K562 (cell line): ENCODE results near the gene ARMH3. TPM values are rescaled to one million over a fixed set of nuclear protein-coding genes. Genes with fewer than 3 reads are reported as not detected.

Experiments used
- ATAC-seq: fragments of 200-7000 bp; cut with Tn5 transposase; 3 replicates; pipeline ENCODE4 v1.9.1; 2020; ENCODE audit warnings: moderate library complexity
- BruUV-seq: library from RNA; stranded (reverse); fragments of 400-500 nt; replicated peaks from 2 replicates; lab custom pipeline; 2021; lab: Mats Ljungman, UMichigan
- CTCF ChIA-PET: fragments of 300-600 bp; formaldehyde crosslinking; extraction: SDS; loops from one replicate; lab custom pipeline; 2021; ENCODE audit warnings: low intra/inter-chr PET ratio; lab: Yijun Ruan, JAX
- POLR2A ChIA-PET: fragments of 300-600, 350-650 bp; sonication (Branson Sonifier 250); formaldehyde crosslinking; extraction: SDS; loops from one replicate; lab custom pipeline; 2021; ENCODE audit warnings: antibody characterized with exemption, inconsistent platforms; lab: Yijun Ruan, JAX
- DNase-seq, 4 experiments: peaks; one replicate each; pipeline versions ENCODE4 v3.0.0 to v3.0.0-alpha.2; 2011 to 2018; ENCODE audit warnings: low spot score in 3 of 4, mixed read lengths in 3 of 4; ENCODE audit errors: extremely low read depth in 1 of 4
- FAIRE-seq: peaks from 2 replicates; lab custom pipeline; 2011; peaks lifted over from hg19 to GRCh38; lab: Jason Lieb, UNC
- H2AFZ ChIP-seq: 2 replicates; pipeline ENCODE4 v1.6.0; 2011; ENCODE audit warnings: low read depth, low read length, control low read depth, inconsistent platforms
- H3K27ac ChIP-seq: fragments of 200-600 bp; 3 replicates; pipeline ENCODE4 v1.8.0; 2011; ENCODE audit warnings: low read depth, mild to moderate bottlenecking, control low read depth, inconsistent platforms, low read length, moderate library complexity, mixed read lengths; ENCODE audit errors: extremely low read depth
- H3K27me3 ChIP-seq, 2 experiments: fragments of 300-600 bp in 1 of 2; 2 replicates in 1 of 2; 3 replicates in 1 of 2; pipeline versions ENCODE4 v1.6.0 to v1.8.0; 2011; ENCODE audit warnings: inconsistent platforms in 2 of 2, low read length in 2 of 2, mild to moderate bottlenecking in 1 of 2, mixed read lengths in 1 of 2, moderate library complexity in 1 of 2; ENCODE audit not compliant: control insufficient read depth in 2 of 2, insufficient read depth in 2 of 2
- H3K36me3 ChIP-seq: fragments of 300-600 bp; 3 replicates; pipeline ENCODE4 v1.8.0; 2011; ENCODE audit warnings: mild to moderate bottlenecking, low read length, inconsistent platforms; ENCODE audit not compliant: control insufficient read depth, insufficient read depth
- H3K4me1 ChIP-seq, 2 experiments: fragments of 200-600 bp in 1 of 2; replicated peaks in 1 of 2; 2 replicates in 1 of 2; 3 replicates in 1 of 2; pipeline versions ENCODE4 v1.5.1 to v1.8.0; 2011; ENCODE audit warnings: inconsistent platforms in 2 of 2, low read length in 2 of 2, mild to moderate bottlenecking in 1 of 2, mixed read lengths in 1 of 2, moderate library complexity in 1 of 2; ENCODE audit not compliant: control insufficient read depth in 2 of 2, insufficient read depth in 2 of 2
- H3K4me2 ChIP-seq: 2 replicates; pipeline ENCODE4 v1.6.1; 2011; ENCODE audit warnings: low read length, control low read depth, inconsistent platforms, mixed read lengths; ENCODE audit not compliant: insufficient read depth
- H3K4me3 ChIP-seq: fragments of 200-600 bp; sonication (generic), shearing (Covaris generic); 2 replicates; pipeline ENCODE4 v1.5.1; 2016; ENCODE audit warnings: control low read depth, inconsistent platforms
- H3K79me2 ChIP-seq: fragments of 200-600 bp; 3 replicates; pipeline ENCODE4 v1.8.0; 2011; ENCODE audit warnings: low read length, inconsistent platforms; ENCODE audit not compliant: control insufficient read depth, insufficient read depth
- H3K9ac ChIP-seq, 2 experiments: 2 replicates each; pipeline versions ENCODE4 v1.6.0 to v1.6.1; 2011; ENCODE audit warnings: low read depth in 2 of 2, low read length in 2 of 2, control low read depth in 1 of 2, inconsistent platforms in 1 of 2, mild to moderate bottlenecking in 1 of 2, mixed read lengths in 1 of 2; ENCODE audit not compliant: insufficient read depth in 1 of 2
- H3K9me1 ChIP-seq: one replicate; pipeline ENCODE4 v1.6.0; 2011; ENCODE audit warnings: inconsistent platforms, mild to moderate bottlenecking, low read length, moderate library complexity; ENCODE audit not compliant: control insufficient read depth, insufficient read depth
- H3K9me3 ChIP-seq: replicated peaks from 2 replicates; pipeline ENCODE4 v1.5.1; 2011; ENCODE audit warnings: low read depth, low read length, inconsistent platforms; ENCODE audit not compliant: control insufficient read depth, insufficient read depth
- H4K20me1 ChIP-seq: replicated peaks from 2 replicates; pipeline ENCODE4 v1.6.1; 2011; ENCODE audit warnings: low read length, inconsistent platforms, mixed read lengths; ENCODE audit not compliant: control insufficient read depth, insufficient read depth
- CAMTA2 ChIP-seq: fragments of 250-450 bp; sonication (Bioruptor Pico); conservative IDR thresholded peaks from 2 replicates; pipeline ENCODE4 v1.5.1; 2022
- DNMT1 ChIP-seq: fragments of 450-650 bp; IDR thresholded peaks from 2 replicates; pipeline ENCODE4 v1.6.1; 2016; ENCODE audit warnings: antibody characterized with exemption, mild to moderate bottlenecking
- EP400 ChIP-seq: fragments of 450-650 bp; IDR thresholded peaks from 2 replicates; pipeline ENCODE4 v1.6.1; 2017; ENCODE audit warnings: antibody characterized with exemption, mild to moderate bottlenecking, moderate library complexity
- ETV1 ChIP-seq: fragments of 450-650 bp; conservative IDR thresholded peaks from 2 replicates; pipeline ENCODE4 v1.6.1; 2016; ENCODE audit warnings: missing genetic modification characterization, control low read depth, low read depth, missing compliant biosample characterization
- KLF1 ChIP-seq: fragments of 450-650 bp; IDR thresholded peaks from 2 replicates; pipeline ENCODE4 v1.6.1; 2016; ENCODE audit warnings: missing genetic modification characterization, missing compliant biosample characterization
- OTX1 ChIP-seq: fragments of 450-650 bp; formaldehyde crosslinking; IDR thresholded peaks from 2 replicates; pipeline ENCODE4 v1.4.0; 2022; ENCODE audit warnings: mild to moderate bottlenecking
- POLR2AphosphoS2 ChIP-seq: IDR thresholded peaks from 2 replicates; pipeline ENCODE4 v1.6.1; 2012; ENCODE audit warnings: low read length, improper control_type of control experiment
- RCOR1 ChIP-seq, 2 experiments: IDR thresholded peaks; 2 replicates each; pipeline ENCODE4 v1.6.1; 2012; ENCODE audit warnings: low read depth in 2 of 2, low read length in 2 of 2, borderline replicate concordance in 1 of 2, improper control_type of control experiment in 1 of 2
- SIN3B ChIP-seq: fragments of 450-650 bp; IDR thresholded peaks from 2 replicates; pipeline ENCODE4 v1.6.1; 2017; ENCODE audit warnings: low read depth, mild to moderate bottlenecking, moderate library complexity
- SMAD3 ChIP-seq: fragments of 450-650 bp; formaldehyde crosslinking; conservative IDR thresholded peaks from 2 replicates; pipeline ENCODE4 v1.4.0; 2020; ENCODE audit warnings: mild to moderate bottlenecking
- STAT5B ChIP-seq: fragments of 250-450 bp; sonication (Bioruptor Pico); IDR thresholded peaks from 2 replicates; pipeline ENCODE4 v1.8.0; 2021; ENCODE audit warnings: mild to moderate bottlenecking, inconsistent platforms
- TAF1 ChIP-seq: IDR thresholded peaks from 2 replicates; pipeline ENCODE4 v1.6.1; 2011; ENCODE audit warnings: mild to moderate bottlenecking, low read length, moderate library complexity; ENCODE audit not compliant: insufficient read depth, control insufficient read depth, severe bottlenecking; ENCODE audit errors: extremely low read depth
- ZNF518B ChIP-seq: fragments of 250-450 bp; sonication (Bioruptor Pico); IDR thresholded peaks from 2 replicates; pipeline ENCODE4 v1.5.0; 2021; ENCODE audit warnings: mild to moderate bottlenecking, moderate library complexity
- ZSCAN29 ChIP-seq: fragments of 450-650 bp; IDR thresholded peaks from 2 replicates; pipeline ENCODE4 v1.6.1; 2017
- WGBS: fragments of 100-300 bp; shearing (Covaris generic); methylation state at CpG from one replicate; pipeline ENCODE4 v1.1.6; 2016; ENCODE audit warnings: low coverage, mixed read lengths; ENCODE audit not compliant: insufficient coverage; ENCODE audit errors: missing lambda C conversion rate; 5-methylcytosine and 5-hydroxymethylcytosine counted together
- in situ Hi-C: fragments of 300-500 bp; cut with MboI; formaldehyde crosslinking; loops from 4 replicates; pipeline ENCODE4 v1.15.0; 2018; ENCODE audit warnings: inconsistent platforms, mixed read lengths
- intact Hi-C: fragments of 100-400 bp; cut with micrococcal nuclease; formaldehyde crosslinking; loops from 2 replicates; pipeline ENCODE4 v1.14.2; 2022
- polyA plus RNA-seq, 8 experiments: library from polyadenylated mRNA; depleted of rRNA in 4 of 8; stranded (reverse) in 5 of 8; unstranded in 3 of 8; fragments of >200 nt; fragmentation: Nextera tagmentation in 2 of 8; fragmentation: Illumina TruSeq in 1 of 8; extraction: Ambion mirVana in 2 of 8; extraction: Trizol in 1 of 8; gene quantifications; 2 replicates each; pipeline versions ENCODE4 v1.2.1 to v1.2.3, GENCODE V29; 2011 to 2014; ENCODE audit warnings: inconsistent platforms in 1 of 8, missing spikeins in 1 of 8
- total RNA-seq, 7 experiments: library from RNA; depleted of rRNA in 6 of 7; stranded (reverse); fragments of >200 nt in 6 of 7; fragmentation: Illumina TruSeq in 2 of 7; extraction: Trizol in 2 of 7; gene quantifications; 2 replicates each; pipeline versions ENCODE4 v1.2.1 to v1.2.3, GENCODE V29; 2011 to 2021; ENCODE audit warnings: low replicate concordance in 1 of 7

ARMH3 gene
- total and polyA plus RNA-seq, 9 of the 15 experiments (the other 6 are each of a cell fraction or from before 2014, with no cell fraction given) = 0.29 to 0.73 TPM; not detected in 7

GRCh38 chr10:101903827-101904550 is 152.0 kb downstream of the ARMH3 start:
- no peaks in the 10 kb centered on the region for H3K9me1 ChIP-seq
- no peak overlapping the region for H3K4me3 ChIP-seq
- H3K4me2 ChIP-seq = no peak overlapping the region
- ATAC-seq = no peak
- no CpG with 5 or more reads among the region's 7 CpGs for WGBS
- BruUV-seq = no TSS peak
- TF ChIP-seq ZSCAN29 (no peak), POLR2AphosphoS2 (no peak), SMAD3 (CRISPR knock-in tag) (no peak), SIN3B (no peak), EP400 (no peak), KLF1 (tag) (no peak), STAT5B (CRISPR knock-in tag) (no peak)
- no peaks in the 10 kb centered on the region for H3K4me1 ChIP-seq
- no peaks in the 10 kb centered on the region for H4K20me1 ChIP-seq
- H2AFZ ChIP-seq = no peak overlapping the region
- H3K79me2 ChIP-seq = no peaks in the 10 kb centered on the region
- intact Hi-C loops (no loop called here), in situ Hi-C loops (no loop called here)
- no peaks in the 10 kb centered on the region for H3K36me3 ChIP-seq
- FAIRE-seq = no peak
- no peaks in the 10 kb centered on the region for H3K27me3 ChIP-seq
- H3K9me3 ChIP-seq = no peaks in the 10 kb centered on the region
- CTCF ChIA-PET = no interaction called here
- DNase-seq = no peak
- no peak overlapping the region for H3K9ac ChIP-seq
- H3K27ac ChIP-seq = no peak overlapping the region
- POLR2A ChIA-PET = no interaction called here

GRCh38 chr10:101902820-101903145 is 153.2 kb downstream of the ARMH3 start:
- FAIRE-seq (no peak), DNase-seq (no peak), ATAC-seq (no peak)
- Histone ChIP-seq H3K36me3 (no peaks in the 10 kb centered on the region), H4K20me1 (no peaks in the 10 kb centered on the region), H3K27me3 (no peaks in the 10 kb centered on the region), H3K4me3 (no peak overlapping the region), H3K4me2 (no peak overlapping the region), H3K4me1 (no peaks in the 10 kb centered on the region), H3K27ac (no peak overlapping the region), H2AFZ (no peak overlapping the region), H3K9ac (no peak overlapping the region), H3K9me1 (no peaks in the 10 kb centered on the region), H3K9me3 (no peaks in the 10 kb centered on the region), H3K79me2 (no peaks in the 10 kb centered on the region)
- BruUV-seq = no TSS peak
- POLR2A ChIA-PET = no interaction called here
- intact Hi-C loops = no loop called here
- CTCF ChIA-PET = no interaction called here
- in situ Hi-C loops = no loop called here
- WGBS = no CpG with 5 or more reads among the region's 4 CpGs
- TF ChIP-seq TAF1 (no peak), ZNF518B (CRISPR knock-in tag) (no peak), DNMT1 (no peak), ETV1 (no peak), OTX1 (CRISPR knock-in tag) (no peak), CAMTA2 (CRISPR knock-in tag) (no peak), RCOR1 (IDR thresholded peaks at IDR 0.05; ENCODE audit: borderline replicate concordance in 1 of 2, low read depth in 2 of 2, low read length in 2 of 2) (no peak)
